Loucy (cell line): Measurements from ENCODE around the gene SMC1B.
"Not testable (repeated sequence)": the region's sequence is repeated elsewhere in the genome, so short reads cannot be mapped to it uniquely, and the experiment has no call there.

ENCODE experiments used
- H2AFZ ChIP-seq: fragments of 200-600 bp; sonication (generic); 2 replicates; pipeline ENCODE4 v1.6.0; 2016; ENCODE audit warnings: antibody characterized with exemption, mild to moderate bottlenecking, low read length, moderate library complexity
- H3F3A ChIP-seq: fragments of 200-600 bp; 2 replicates; pipeline ENCODE4 v1.6.0; 2016; ENCODE audit warnings: antibody characterized with exemption, low read depth, mild to moderate bottlenecking
- H3K27me3 ChIP-seq: fragments of 200-600 bp; sonication (generic); 2 replicates; pipeline ENCODE4 v1.6.1; 2014; ENCODE audit warnings: low read length, mild to moderate bottlenecking; ENCODE audit not compliant: insufficient read depth, poor library complexity, severe bottlenecking
- H3K36me3 ChIP-seq: fragments of 200-600 bp; sonication (generic); 2 replicates; pipeline ENCODE4 v1.6.1; 2016; ENCODE audit warnings: low read length; ENCODE audit not compliant: insufficient read depth
- H3K4me1 ChIP-seq: fragments of 200-600 bp; sonication (generic); 2 replicates; pipeline ENCODE4 v1.5.1; 2014; ENCODE audit warnings: low read length, mild to moderate bottlenecking; ENCODE audit not compliant: insufficient read depth, poor library complexity, severe bottlenecking
- H3K4me2 ChIP-seq: fragments of 200-600 bp; sonication (generic); 2 replicates; pipeline ENCODE4 v1.6.0; 2014; ENCODE audit warnings: antibody characterized with exemption, low read length, low read depth, mild to moderate bottlenecking; ENCODE audit not compliant: poor library complexity, severe bottlenecking
- H3K4me3 ChIP-seq: fragments of 200-600 bp; sonication (generic); 2 replicates; pipeline ENCODE4 v1.5.1; 2014; ENCODE audit warnings: low read length, mild to moderate bottlenecking, mixed read lengths; ENCODE audit not compliant: poor library complexity, severe bottlenecking
- H3K79me2 ChIP-seq: fragments of 200-600 bp; sonication (generic); 2 replicates; pipeline ENCODE4 v1.6.1; 2014; ENCODE audit warnings: low read length; ENCODE audit not compliant: insufficient read depth
- H3K9ac ChIP-seq: fragments of 200-600 bp; sonication (generic); 2 replicates; pipeline ENCODE4 v1.6.0; 2014; ENCODE audit warnings: mild to moderate bottlenecking, low read depth, low read length, moderate library complexity; ENCODE audit not compliant: poor library complexity, severe bottlenecking
- H3K9me2 ChIP-seq: fragments of 200-600 bp; sonication (generic); replicated peaks from 2 replicates; pipeline ENCODE4 v1.6.1; 2016; ENCODE audit warnings: low read depth, low read length, mixed read lengths
- H3K9me3 ChIP-seq: fragments of 200-600 bp; sonication (generic); 2 replicates; pipeline ENCODE4 v1.6.1; 2014; ENCODE audit warnings: mild to moderate bottlenecking, antibody characterized with exemption, low read length, low read depth; ENCODE audit not compliant: insufficient read depth
- H4K20me1 ChIP-seq: fragments of 200-600 bp; sonication (generic); 2 replicates; pipeline ENCODE4 v1.6.0; 2014; ENCODE audit warnings: antibody characterized with exemption, low read length, mild to moderate bottlenecking; ENCODE audit not compliant: insufficient read depth, poor library complexity, severe bottlenecking
- CTCF ChIP-seq: fragments of 200-600 bp; sonication (generic); conservative IDR thresholded peaks from 2 replicates; pipeline ENCODE4 v1.5.1; 2014; ENCODE audit warnings: mild to moderate bottlenecking, antibody characterized with exemption, low read length
- EZH2phosphoT487 ChIP-seq: fragments of 200-600 bp; IDR thresholded peaks from 2 replicates; pipeline ENCODE4 v1.6.1; 2018; ENCODE audit warnings: antibody characterized with exemption, mild to moderate bottlenecking, moderate library complexity, borderline replicate concordance

The SMC1B gene

GRCh38 chr22:45376703-45377102, 36.7 kb downstream of the SMC1B start:
- H3K9me3 ChIP-seq, result no peaks in the 10 kb centered on the region
- no peak overlapping the region for H3K4me2 ChIP-seq
- H3F3A ChIP-seq, result no peaks in the 10 kb centered on the region
- H3K9ac ChIP-seq, result no peak overlapping the region
- no peak overlapping the region for H3K4me3 ChIP-seq
- H4K20me1 ChIP-seq, result no peaks in the 10 kb centered on the region
- H3K36me3 ChIP-seq, result no peaks in the 10 kb centered on the region
- H3K4me1 ChIP-seq, result no peaks in the 10 kb centered on the region
- no peak for TF ChIP-seq EZH2phosphoT487
- no peak for TF ChIP-seq CTCF
- no peaks in the 10 kb centered on the region for H3K9me2 ChIP-seq
- no peaks in the 10 kb centered on the region for H3K79me2 ChIP-seq
- no peak overlapping the region for H2AFZ ChIP-seq
- H3K27me3 ChIP-seq, result no peaks in the 10 kb centered on the region

- Histone ChIP-seq H3K9me2 (no peaks in the 10 kb centered on the region), H3K79me2 (no peaks in the 10 kb centered on the region), H3F3A (no peaks in the 10 kb centered on the region), H4K20me1 (no peaks in the 10 kb centered on the region), H3K9ac (no peak overlapping the region), H3K9me3 (no peaks in the 10 kb centered on the region), H3K4me2 (no peak overlapping the region), H3K4me1 (no peaks in the 10 kb centered on the region), H3K36me3 (no peaks in the 10 kb centered on the region), H3K4me3 (no peak overlapping the region), H2AFZ (no peak overlapping the region), H3K27me3 (no peaks in the 10 kb centered on the region)
- TF ChIP-seq EZH2phosphoT487 (no peak), CTCF (no peak)
Observed at GRCh38 chr22:45376009-45376408, 37.4 kb downstream of the SMC1B start.

GRCh38 chr22:45373592-45373991, 39.8 kb downstream of the SMC1B start:
- H3K4me1 ChIP-seq, H3K4me3 ChIP-seq, H3K27me3 ChIP-seq, H3K9me2 ChIP-seq, H3K4me2 ChIP-seq, H2AFZ ChIP-seq, H3K9ac ChIP-seq, H3F3A ChIP-seq, H3K9me3 ChIP-seq, H3K36me3 ChIP-seq, H3K79me2 ChIP-seq, H4K20me1 ChIP-seq: not testable (repeated sequence)

- no peaks in the 10 kb centered on the region for H3K9me2 ChIP-seq
- TF ChIP-seq CTCF (no peak), EZH2phosphoT487 (no peak)
- H3K79me2 ChIP-seq, result no peaks in the 10 kb centered on the region
- H3K27me3 ChIP-seq, result no peaks in the 10 kb centered on the region
- no peaks in the 10 kb centered on the region for H3F3A ChIP-seq
- no peaks in the 10 kb centered on the region for H3K36me3 ChIP-seq
- no peak overlapping the region for H3K4me3 ChIP-seq
- H2AFZ ChIP-seq, result no peak overlapping the region
- no peak overlapping the region for H3K9ac ChIP-seq
- H3K9me3 ChIP-seq, result no peaks in the 10 kb centered on the region
- H4K20me1 ChIP-seq, result no peaks in the 10 kb centered on the region
- no peak overlapping the region for H3K4me2 ChIP-seq
- H3K4me1 ChIP-seq, result no peaks in the 10 kb centered on the region
Observed at GRCh38 chr22:45366713-45367112, 46.7 kb downstream of the SMC1B start.
